Esophagus squamous epithelium (tissue), 4 donors: Measurements from ENCODE around the gene SLC2A4RG.
A peak's percentile ranks its signal among the peaks of the same experiment; 100 is the strongest.

Experiments
- POLR2A ChIP-seq, 4 donors: fragments of 450-650 bp; IDR thresholded peaks; one replicate each; pipeline ENCODE4 v1.6.1; 2017; ENCODE audit warnings: antibody characterized with exemption in 4 of 4, mild to moderate bottlenecking in 4 of 4, moderate library complexity in 3 of 4
- TF ChIP-seq, protein P1 (sequence below), 6 experiments: fragments of 450-650 bp in 4 of 6; fragments of 200-600 bp in 2 of 6; sonication (generic) in 2 of 6; IDR thresholded peaks; one replicate each; pipeline ENCODE4 v1.5.1; 2016 to 2019; ENCODE audit warnings: antibody characterized with exemption in 6 of 6, mild to moderate bottlenecking in 4 of 6, moderate library complexity in 4 of 6

DNA sequence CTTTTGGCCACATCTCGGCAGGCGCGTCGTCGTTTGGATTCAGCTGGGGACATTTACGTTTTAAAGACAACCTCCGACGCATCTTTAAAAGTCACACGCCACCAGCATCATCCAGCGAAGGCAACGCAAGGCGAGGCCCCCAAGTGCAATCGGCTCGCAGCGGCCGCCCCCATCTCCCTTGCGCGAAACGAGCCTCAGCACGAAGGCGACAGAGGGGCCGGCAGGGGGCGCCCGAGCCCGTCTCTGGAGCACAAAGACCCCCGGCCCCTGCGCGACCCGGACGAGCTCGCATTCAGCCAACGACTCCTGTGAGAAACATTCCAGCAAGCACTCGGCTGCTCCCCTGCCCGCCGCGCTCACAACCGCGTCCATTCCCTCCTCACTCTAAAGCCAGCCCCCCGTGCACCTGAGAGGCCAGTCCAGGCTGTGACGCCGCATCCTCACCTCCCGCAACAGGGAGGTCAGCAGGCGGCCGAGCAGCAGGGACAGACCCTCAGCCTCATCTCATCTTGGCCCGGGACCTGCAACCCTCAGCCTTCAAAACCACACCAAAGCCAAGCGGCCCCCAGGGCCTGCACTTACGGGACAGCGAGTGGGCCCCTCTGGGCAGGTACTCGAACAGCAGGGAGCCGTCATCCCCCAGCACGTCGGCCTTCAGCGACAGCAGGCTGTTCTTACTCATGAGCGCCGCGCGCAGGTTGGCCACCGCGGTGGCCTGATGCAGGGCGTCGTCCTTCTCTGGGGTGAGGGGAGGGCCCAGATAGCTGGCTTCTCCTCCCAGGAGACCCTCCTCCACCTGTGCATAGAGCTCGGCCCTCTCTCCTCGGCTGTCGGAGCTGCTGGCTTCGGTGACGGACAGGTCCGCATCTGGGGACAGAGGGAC lies 35.8 kb downstream of the SLC2A4RG start:
- TF ChIP-seq, protein P1, sequence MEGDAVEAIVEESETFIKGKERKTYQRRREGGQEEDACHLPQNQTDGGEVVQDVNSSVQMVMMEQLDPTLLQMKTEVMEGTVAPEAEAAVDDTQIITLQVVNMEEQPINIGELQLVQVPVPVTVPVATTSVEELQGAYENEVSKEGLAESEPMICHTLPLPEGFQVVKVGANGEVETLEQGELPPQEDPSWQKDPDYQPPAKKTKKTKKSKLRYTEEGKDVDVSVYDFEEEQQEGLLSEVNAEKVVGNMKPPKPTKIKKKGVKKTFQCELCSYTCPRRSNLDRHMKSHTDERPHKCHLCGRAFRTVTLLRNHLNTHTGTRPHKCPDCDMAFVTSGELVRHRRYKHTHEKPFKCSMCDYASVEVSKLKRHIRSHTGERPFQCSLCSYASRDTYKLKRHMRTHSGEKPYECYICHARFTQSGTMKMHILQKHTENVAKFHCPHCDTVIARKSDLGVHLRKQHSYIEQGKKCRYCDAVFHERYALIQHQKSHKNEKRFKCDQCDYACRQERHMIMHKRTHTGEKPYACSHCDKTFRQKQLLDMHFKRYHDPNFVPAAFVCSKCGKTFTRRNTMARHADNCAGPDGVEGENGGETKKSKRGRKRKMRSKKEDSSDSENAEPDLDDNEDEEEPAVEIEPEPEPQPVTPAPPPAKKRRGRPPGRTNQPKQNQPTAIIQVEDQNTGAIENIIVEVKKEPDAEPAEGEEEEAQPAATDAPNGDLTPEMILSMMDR (IDR thresholded peaks at IDR 0.05): peak; percentile 25 to 58 (median 45)
- no peak for TF ChIP-seq POLR2A (IDR thresholded peaks at IDR 0.05)
